NCI-H1694 (cell line): ENCODE measurements around the gene ZNF728.
"Not testable (repeated sequence)": the region's sequence is repeated elsewhere in the genome, so short reads cannot be mapped to it uniquely, and the experiment has no call there.

Source experiments
- DNase-seq: peaks from one replicate; lab custom pipeline; 2025; lab: John Stamatoyannopoulos, UW

ZNF728 gene

DNA sequence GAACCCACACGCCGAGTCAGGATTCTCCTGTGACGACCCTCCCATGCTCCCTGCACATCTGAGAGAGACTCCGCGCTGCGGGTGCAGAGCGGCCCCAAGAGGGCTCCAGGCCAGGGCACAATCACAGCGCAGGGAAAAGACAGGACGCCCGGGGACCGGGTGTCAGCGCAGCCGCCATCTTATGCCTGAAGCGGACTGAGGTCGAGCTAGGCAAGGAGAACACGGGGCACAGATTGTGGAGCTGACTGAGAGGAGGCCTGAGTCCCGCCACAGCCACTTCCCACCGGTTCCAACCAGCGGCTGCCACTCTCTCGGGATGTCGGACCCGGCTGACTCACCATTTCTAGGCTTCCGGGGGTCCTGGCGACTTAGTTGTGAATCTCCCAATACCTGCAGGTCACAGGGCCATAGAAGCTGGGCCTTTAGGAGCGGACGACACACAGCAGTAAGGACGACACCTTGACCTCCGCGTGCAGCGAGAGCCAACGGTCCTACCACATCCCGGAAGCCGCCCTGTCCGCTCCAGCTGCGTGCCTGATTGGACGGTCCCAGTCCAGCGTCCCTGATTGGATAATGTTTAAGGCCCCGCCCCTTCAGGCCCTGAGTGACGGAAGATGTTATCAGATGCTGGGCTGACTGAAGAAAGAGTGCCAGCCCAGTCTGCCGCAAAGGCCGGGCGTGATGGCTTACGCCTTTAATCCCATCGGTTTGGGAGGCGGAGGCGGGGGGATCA is at the start of gene ZNF728:
ZNF728 (minus strand) TSS at position 487 of the 733 bp plus-strand sequence; CDS start at position 341, 146 bp downstream.
- no peak for DNase-seq

DNA sequence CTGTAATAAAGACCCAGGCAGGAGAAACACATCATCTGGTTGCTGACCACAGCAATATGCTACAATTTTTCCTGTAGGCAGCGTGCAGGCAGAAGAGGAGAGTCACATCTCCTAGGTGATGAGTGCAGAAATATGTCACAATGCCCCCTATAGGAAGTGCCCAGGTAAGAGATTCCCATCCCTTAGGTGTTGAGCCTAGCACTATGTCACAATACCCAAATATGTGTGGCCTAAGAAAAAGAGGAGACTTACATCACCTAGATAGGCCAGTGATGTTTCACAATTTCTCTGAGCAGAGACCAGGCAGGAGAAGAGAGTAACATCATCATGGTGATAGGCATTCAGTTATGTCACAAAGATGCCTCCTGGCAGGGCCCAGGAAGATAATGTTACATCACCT is 49.4 kb upstream of the ZNF728 start:
- no peak for DNase-seq

DNA sequence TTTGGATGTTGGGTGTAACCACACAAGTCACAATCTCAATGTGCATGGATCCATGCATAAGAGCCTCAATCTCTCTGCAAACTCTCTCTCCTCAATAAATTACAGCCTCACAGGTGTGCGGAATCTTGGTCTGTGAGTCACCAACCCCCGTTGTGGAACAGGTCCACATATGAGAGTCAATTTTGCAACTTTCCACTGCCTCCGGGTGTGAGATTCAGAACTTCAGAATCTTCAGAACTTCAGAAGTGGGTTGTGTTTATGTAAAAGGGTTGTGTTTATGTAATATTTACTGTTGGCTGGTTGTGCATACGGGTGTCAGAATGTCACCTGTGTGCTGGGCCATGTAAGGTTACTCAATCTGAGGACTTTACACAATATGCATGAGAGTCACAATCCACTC is 46.3 kb upstream of the ZNF728 start:
- no peak for DNase-seq

DNA sequence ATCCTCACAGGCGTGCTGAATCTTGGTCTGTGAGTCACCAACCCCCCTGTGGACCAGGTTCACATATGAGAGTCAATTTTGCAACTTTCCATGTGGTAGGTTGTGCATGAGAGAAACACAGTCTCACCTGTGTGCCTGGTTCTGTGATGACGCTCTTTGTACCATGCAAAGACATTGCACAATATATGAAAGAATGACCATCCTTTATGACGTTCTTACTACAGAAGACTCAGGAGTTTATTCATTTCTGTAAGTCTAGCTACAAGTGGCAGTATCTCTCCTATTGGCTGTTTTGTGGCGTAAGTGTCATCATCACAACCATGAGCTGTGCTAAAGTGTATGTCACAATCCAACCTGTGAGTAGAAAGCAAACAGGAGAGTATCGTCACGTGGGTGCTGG is 43.8 kb upstream of the ZNF728 start:
- no peak for DNase-seq

DNA sequence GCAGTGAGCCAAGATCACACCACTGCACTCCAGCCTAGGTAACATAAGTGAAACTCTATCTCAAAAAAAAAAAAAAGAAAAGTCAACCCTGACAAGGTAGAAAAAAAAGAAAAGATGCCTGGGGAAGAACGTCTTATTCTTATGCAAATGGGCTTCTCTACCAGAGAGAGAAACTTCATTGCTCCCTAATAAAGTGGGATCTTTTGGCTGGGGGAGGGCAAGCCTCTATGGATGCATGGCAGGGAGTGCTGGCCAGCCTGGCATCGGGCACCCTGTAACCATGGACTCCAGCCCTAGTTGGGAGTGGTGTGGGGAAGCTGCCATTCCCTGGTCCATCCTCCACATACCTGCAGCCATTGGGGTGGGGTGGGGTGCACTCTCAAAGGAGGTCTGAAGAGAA is 30.7 kb upstream of the ZNF728 start:
- DNase-seq: no peak

DNA sequence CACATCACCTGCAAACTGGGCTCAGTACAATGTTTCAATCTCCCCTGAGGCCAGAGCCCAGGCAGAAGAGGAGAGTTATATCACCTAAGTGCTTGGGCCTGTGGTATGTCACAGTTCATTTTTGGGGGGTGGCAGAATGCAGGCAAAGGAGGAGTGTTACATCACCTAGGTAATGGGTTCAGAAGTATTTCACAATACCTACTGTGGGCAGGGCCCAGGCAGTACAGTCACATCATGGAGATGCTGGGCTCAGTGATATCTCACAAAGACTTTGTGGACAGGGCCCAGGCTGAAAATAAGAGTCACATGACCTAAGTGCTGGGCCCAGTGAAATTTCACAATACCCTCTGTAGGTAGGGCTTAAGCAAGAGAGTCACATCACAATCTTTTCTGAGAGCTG is 12.7 kb upstream of the ZNF728 start:
- DNase-seq: no peak

DNA sequence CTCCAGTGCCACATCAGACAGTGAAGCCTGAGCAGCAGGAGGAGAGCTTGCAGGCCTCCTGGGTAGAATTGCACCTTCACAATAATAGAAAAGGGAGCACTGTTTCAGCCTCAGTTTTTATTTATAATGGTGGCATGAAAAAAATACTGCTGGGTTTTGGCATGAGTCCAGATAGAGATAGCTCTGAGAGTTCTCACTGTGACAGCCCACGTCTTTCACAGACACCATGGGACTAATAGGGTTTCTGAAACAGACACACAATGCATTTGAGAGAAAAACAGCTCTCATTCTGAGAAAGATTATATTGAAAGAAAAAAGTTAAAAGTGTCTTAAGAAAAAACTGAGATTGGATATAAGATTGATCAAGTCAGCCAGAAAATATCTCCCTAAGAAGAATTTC is 8.0 kb downstream of the ZNF728 start:
- not testable (repeated sequence) for DNase-seq

DNA sequence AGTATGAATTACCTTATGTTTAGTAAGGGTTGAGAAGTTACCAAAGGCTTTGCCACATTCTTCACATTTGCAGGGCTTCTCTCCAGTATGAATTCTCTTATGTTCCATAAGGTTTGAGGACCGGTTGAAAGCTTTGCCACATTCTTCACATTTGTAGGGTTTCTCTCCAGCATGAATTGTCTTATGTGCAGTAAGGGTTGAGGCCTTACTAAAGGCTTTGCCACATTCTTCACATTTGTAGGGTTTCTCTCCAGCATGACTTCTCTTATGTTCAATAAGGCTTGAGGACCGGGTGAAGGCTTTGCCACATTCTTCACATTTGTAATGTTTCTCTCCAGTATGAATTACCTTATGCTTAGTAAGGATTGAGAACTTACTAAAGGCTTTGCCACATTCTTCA is 26.7 kb downstream of the ZNF728 start:
- DNase-seq: no peak

DNA sequence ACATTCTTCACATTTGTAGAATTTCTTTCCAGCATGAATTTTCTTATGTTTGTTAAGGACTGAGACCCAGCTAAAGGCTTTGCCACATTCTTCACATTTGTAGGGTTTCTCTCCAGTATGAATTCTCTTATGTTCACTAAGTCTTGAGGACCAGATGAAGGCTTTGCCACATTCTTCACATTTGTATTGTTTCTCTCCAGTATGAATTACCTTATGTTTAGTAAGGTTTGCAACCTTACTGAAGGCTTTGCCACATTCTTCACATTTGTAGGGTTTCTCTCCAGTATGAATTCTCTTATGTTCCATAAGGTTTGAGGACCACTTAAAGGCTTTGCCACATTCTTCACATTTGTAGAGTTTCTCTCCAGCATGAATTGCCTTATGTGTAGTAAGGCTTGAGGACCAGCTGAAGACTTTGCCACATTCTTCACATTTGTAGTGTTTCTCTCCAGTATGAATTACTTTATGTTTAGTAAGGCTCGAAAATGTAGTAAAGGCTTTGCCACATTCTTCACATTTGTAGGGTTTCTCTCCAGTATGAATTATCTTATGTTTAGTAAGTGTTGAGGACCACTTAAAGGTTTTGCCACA is 27.3 kb downstream of the ZNF728 start:
- DNase-seq: not testable (repeated sequence)

DNA sequence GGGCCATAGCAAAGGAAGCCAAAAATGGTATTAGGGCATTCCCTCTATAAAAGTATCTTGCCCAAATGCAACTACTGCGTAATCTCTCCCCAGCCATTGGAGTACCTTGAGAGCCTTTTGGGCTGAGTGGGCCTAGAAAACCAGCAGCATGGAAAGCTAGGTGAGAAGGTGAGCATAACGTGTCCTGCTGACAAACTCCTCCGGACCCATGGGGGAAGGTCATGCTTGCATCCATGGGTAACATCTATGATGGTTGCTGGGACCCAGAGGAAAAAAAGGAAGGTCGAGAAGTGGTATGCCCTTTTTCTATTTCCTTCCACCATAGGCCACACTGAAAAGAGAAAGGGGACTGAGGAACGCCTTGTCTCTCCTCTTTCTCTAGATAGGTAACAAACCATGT is 57.4 kb downstream of the ZNF728 start:
- DNase-seq: no peak

DNA sequence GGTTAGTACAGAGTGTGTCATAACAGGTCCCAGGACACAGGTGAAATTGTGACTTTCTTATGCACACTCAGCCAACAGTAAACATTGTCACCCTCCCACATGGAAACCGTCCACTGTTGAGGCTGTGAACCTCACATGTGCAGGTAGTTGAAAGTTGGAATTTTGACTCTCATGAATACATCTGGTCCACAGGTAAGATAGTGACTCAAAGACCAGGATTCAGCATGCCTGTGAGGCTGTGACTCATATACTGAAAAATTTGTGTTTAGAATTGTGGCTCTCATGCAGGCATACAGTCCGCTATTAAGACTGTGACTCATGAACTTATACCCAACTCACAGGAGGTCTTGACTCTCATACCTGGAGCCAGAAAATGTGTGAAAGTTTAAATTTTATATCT is 67.8 kb downstream of the ZNF728 start:
- DNase-seq: no peak

DNA sequence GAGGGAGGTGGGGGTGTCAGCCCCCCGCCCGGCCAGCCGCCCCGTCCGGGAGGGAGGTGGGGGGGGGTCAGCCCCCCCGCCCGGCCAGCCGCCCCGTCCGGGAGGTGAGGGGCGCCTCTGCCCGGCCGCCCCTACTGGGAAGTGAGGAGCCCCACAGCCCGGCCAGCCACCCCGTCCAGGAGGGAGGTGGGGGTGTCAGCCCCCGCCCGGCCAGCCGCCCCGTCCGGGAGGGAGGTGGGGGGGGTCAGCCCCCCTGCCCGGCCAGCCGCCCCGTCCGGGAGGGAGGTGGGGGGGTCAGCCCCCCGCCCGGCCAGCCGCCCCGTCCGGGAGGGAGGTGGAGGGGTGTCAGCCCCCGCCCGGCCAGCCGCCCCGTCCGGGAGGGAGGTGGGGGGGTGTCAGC is 75.4 kb downstream of the ZNF728 start:
- DNase-seq: not testable (repeated sequence)

DNA sequence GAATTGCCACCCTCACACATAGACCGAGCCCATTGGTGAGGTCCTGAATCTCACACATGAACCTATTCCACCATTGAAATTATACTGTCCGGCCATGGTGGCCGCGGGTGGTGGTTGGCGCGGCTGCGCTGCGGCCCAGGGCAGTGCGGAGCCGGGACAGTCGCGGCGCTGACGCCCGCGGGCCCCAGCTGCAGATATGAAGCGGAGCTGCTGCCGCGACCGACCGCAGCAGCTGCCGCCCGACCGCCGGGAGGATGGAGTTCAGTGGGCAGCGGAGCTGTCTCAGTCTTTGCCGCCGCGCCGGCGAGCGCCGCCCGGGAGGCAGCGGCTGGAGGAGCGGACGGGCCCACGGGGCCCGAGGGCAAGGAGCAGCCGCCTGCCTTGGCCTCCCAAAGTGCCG is 77.8 kb downstream of the ZNF728 start:
- DNase-seq: not testable (repeated sequence)
